ENCODE results near the gene ZNF300.

The ZNF300 gene

DNA sequence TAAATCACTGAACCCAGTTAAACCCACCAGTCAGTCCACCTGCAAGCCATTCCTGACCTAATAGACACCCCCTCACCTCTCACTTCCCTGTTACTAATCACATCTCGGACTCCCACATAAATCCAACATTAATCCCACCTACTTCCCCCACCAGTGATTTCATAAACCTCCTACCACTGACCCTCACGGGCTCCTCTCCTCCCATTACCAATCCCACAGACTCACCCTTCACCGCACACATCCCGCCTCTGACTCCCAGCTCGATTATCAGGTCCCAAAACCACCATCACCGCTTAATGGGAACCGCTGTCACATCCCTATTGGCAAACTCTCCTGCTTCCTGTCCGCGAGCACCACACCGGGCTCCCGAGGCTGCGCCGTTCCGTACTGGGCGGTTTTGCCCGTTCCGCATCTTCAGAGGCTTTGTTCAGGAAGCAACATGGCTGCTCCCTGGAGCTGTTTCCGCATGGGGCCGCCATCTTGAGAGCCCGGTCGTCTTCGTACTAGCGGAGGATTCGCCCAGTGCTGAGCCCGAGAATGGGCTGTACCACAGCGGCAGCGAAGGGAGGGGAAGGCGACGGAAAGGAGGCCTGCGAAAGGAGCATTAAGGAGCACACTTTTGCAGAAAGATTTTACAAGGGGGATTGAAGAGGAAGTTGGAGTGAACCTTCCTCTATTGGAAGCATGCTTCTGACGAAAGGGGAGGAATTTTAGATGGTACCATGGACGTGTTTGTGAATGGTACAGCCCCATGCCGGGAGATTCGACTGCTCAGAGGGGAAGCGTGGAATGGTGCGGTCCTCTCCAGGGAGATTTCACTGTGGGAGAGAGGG, at the start of gene ZNF300:
ZNF300 (minus strand) TSS at position 502 of the 833 bp plus-strand sequence. CDS start 1,825 bp downstream, outside the sequence.
- no peaks in the 10 kb centered on the region for H4K20me1 ChIP-seq (ENCODE audit: insufficient read depth, low read length)
- no peak within 1 kb of the TSS for H3K4me2 ChIP-seq (ENCODE audit: insufficient read depth, low read length)
- H3K9ac ChIP-seq (ENCODE audit: low read depth, low read length), result no peak within 1 kb of the TSS
- no peak for DNase-seq
- no peak within 1 kb of the TSS for H3K4me3 ChIP-seq (ENCODE audit: low read depth in 1 of 2, low read length in 2 of 2)
- H3K79me2 ChIP-seq (ENCODE audit: insufficient read depth, low read length), result no peaks in the 10 kb centered on the region
- no peaks in the 10 kb centered on the region for H3K27me3 ChIP-seq (ENCODE audit: insufficient read depth, low read length, poor library complexity)
- no peaks in the 10 kb centered on the region for H3K36me3 ChIP-seq (ENCODE audit: insufficient read depth, low read length)
- no peak within 1 kb of the TSS for H3K27ac ChIP-seq (ENCODE audit: low read length)
- H2AFZ ChIP-seq (ENCODE audit: low read depth, low read length), result no peak within 1 kb of the TSS
- ATAC-seq (ENCODE audit: insufficient read depth, low read depth), result no peak
- H3K4me1 ChIP-seq (ENCODE audit: insufficient read depth, low read length), result no peaks in the 10 kb centered on the region
- peaks cover 6% of the 10 kb centered on the region for H3K9me3 ChIP-seq (ENCODE audit: insufficient read depth, low read length, severe bottlenecking)
- no peak for TF ChIP-seq EZH2 (IDR thresholded peaks at IDR 0.05; ENCODE audit: borderline replicate concordance, low read depth, low read length, severe bottlenecking)
- TF ChIP-seq, protein P1, sequence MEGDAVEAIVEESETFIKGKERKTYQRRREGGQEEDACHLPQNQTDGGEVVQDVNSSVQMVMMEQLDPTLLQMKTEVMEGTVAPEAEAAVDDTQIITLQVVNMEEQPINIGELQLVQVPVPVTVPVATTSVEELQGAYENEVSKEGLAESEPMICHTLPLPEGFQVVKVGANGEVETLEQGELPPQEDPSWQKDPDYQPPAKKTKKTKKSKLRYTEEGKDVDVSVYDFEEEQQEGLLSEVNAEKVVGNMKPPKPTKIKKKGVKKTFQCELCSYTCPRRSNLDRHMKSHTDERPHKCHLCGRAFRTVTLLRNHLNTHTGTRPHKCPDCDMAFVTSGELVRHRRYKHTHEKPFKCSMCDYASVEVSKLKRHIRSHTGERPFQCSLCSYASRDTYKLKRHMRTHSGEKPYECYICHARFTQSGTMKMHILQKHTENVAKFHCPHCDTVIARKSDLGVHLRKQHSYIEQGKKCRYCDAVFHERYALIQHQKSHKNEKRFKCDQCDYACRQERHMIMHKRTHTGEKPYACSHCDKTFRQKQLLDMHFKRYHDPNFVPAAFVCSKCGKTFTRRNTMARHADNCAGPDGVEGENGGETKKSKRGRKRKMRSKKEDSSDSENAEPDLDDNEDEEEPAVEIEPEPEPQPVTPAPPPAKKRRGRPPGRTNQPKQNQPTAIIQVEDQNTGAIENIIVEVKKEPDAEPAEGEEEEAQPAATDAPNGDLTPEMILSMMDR (IDR thresholded peaks at IDR 0.05; ENCODE audit: borderline replicate concordance, extremely low read depth, low read length, poor library complexity, severe bottlenecking), result no peak

DNA sequence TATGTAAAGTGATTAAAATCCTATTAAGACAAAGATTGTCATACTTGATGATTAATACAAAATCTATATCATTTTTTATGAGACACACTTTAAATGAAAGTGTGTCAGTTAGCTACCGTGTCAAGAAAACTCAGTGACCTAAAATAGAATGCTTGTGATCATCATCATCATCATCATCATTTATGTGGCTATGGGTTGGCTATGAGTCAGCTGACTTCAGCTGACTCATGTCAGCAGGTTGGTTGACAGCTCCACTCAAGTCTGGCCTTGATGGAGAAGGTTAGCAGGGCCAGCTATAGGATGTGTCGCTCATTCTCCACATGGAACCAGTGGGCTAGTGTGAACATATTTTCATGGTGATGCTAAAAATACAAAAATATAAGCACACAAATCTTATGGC, 43.8 kb upstream of the ZNF300 start:
- no peaks in the 10 kb centered on the region for H3K79me2 ChIP-seq (ENCODE audit: insufficient read depth, low read length)
- no peak overlapping the region for H3K27ac ChIP-seq (ENCODE audit: low read length)
- H2AFZ ChIP-seq (ENCODE audit: low read depth, low read length), result no peak overlapping the region
- no peaks in the 10 kb centered on the region for H3K36me3 ChIP-seq (ENCODE audit: insufficient read depth, low read length)
- no peak for DNase-seq
- no peak overlapping the region for H3K4me3 ChIP-seq (ENCODE audit: low read depth in 1 of 2, low read length in 2 of 2)
- TF ChIP-seq, protein P1 (IDR thresholded peaks at IDR 0.05; ENCODE audit: borderline replicate concordance, extremely low read depth, low read length, poor library complexity, severe bottlenecking), result no peak
- no peak for TF ChIP-seq EZH2 (IDR thresholded peaks at IDR 0.05; ENCODE audit: borderline replicate concordance, low read depth, low read length, severe bottlenecking)
- no peak overlapping the region for H3K9ac ChIP-seq (ENCODE audit: low read depth, low read length)
- peaks cover 15% of the 10 kb centered on the region for H3K9me3 ChIP-seq (ENCODE audit: insufficient read depth, low read length, severe bottlenecking)
- no peaks in the 10 kb centered on the region for H3K4me1 ChIP-seq (ENCODE audit: insufficient read depth, low read length)
- no peak overlapping the region for H3K4me2 ChIP-seq (ENCODE audit: insufficient read depth, low read length)
- no peaks in the 10 kb centered on the region for H4K20me1 ChIP-seq (ENCODE audit: insufficient read depth, low read length)
- H3K27me3 ChIP-seq (ENCODE audit: insufficient read depth, low read length, poor library complexity), result no peaks in the 10 kb centered on the region
- no peak for ATAC-seq (ENCODE audit: insufficient read depth, low read depth)

DNA sequence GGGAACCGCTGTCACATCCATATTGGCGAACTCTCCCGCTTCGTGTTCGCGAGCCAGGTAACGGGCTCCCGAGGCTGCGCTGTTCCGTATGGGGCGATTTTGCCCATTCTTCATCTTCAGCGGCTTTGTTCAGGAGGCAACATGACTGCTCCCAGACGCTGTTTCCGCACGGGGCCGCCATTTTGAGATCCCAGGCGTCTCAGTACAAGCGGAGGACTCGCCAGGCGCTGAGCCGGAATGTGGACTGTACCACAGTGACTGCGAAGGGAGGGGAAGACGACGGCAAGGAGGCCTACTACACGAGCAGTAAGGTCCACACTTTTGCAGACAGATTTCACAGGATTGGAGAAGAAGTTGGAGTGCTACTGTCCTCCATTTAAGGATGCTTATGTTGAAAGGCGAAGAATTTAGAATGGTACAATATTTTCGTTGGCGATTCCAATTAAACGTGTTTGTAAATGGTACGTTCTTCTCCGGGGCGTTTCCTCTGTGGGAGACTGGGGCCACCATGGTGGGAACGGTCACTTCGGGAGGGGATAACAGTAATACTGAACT, 41.6 kb upstream of the ZNF300 start:
- peaks cover 13% of the 10 kb centered on the region for H3K9me3 ChIP-seq (ENCODE audit: insufficient read depth, low read length, severe bottlenecking)
- no peak overlapping the region for H3K27ac ChIP-seq (ENCODE audit: low read length)
- H3K4me3 ChIP-seq (ENCODE audit: low read depth in 1 of 2, low read length in 2 of 2), result no peak overlapping the region
- no peak overlapping the region for H3K9ac ChIP-seq (ENCODE audit: low read depth, low read length)
- ATAC-seq (ENCODE audit: insufficient read depth, low read depth), result no peak
- no peaks in the 10 kb centered on the region for H3K4me1 ChIP-seq (ENCODE audit: insufficient read depth, low read length)
- no peaks in the 10 kb centered on the region for H3K79me2 ChIP-seq (ENCODE audit: insufficient read depth, low read length)
- no peak overlapping the region for H3K4me2 ChIP-seq (ENCODE audit: insufficient read depth, low read length)
- H3K27me3 ChIP-seq (ENCODE audit: insufficient read depth, low read length, poor library complexity), result no peaks in the 10 kb centered on the region
- no peak overlapping the region for H2AFZ ChIP-seq (ENCODE audit: low read depth, low read length)
- no peaks in the 10 kb centered on the region for H3K36me3 ChIP-seq (ENCODE audit: insufficient read depth, low read length)
- no peak for TF ChIP-seq EZH2 (IDR thresholded peaks at IDR 0.05; ENCODE audit: borderline replicate concordance, low read depth, low read length, severe bottlenecking)
- TF ChIP-seq, protein P1 (IDR thresholded peaks at IDR 0.05; ENCODE audit: borderline replicate concordance, extremely low read depth, low read length, poor library complexity, severe bottlenecking), result no peak
- no peaks in the 10 kb centered on the region for H4K20me1 ChIP-seq (ENCODE audit: insufficient read depth, low read length)
- DNase-seq, result no peak

Measured in DND-41 (cell line).